ENCODE data around the gene HSPH1.

Gene HSPH1

GRCh38 chr13:31195616-31196015, 33.9 kb upstream of the HSPH1 start:
- DNase-seq (ENCODE audit: low read depth) = no peak
- TF ChIP-seq CTCF (IDR thresholded peaks at IDR 0.05; ENCODE audit: low read depth, low read length, missing control alignments) = no peak
- in situ Hi-C loops (cut with HindIII; ENCODE audit: low sequenced_read_pairs) = no loop called here
- no peak overlapping the region for H3K4me3 ChIP-seq (ENCODE audit: low read depth, low read length)

- in situ Hi-C loops (cut with HindIII; ENCODE audit: low sequenced_read_pairs) = no loop called here
- no peak for DNase-seq (ENCODE audit: low read depth)
- TF ChIP-seq CTCF (IDR thresholded peaks at IDR 0.05; ENCODE audit: low read depth, low read length, missing control alignments) = no peak
These were observed 30.6 kb upstream of the HSPH1 start for GRCh38 chr13:31192306-31192705.

GRCh38 chr13:31191748-31192147, 30.0 kb upstream of the HSPH1 start:
- TF ChIP-seq CTCF (IDR thresholded peaks at IDR 0.05; ENCODE audit: low read depth, low read length, missing control alignments) = no peak
- DNase-seq (ENCODE audit: low read depth) = no peak
- in situ Hi-C loops (cut with HindIII; ENCODE audit: low sequenced_read_pairs) = no loop called here

More at GRCh38 chr13:31192306-31192705, 30.6 kb upstream of the HSPH1 start:
- H3K4me3 ChIP-seq (ENCODE audit: low read depth, low read length) = no peak overlapping the region

GRCh38 chr13:31184981-31185645, 23.4 kb upstream of the HSPH1 start:
- no peak for TF ChIP-seq CTCF (IDR thresholded peaks at IDR 0.05; ENCODE audit: low read depth, low read length, missing control alignments)
- DNase-seq (ENCODE audit: low read depth) = no peak
- in situ Hi-C loops (cut with HindIII; ENCODE audit: low sequenced_read_pairs) = no loop called here
- no peak overlapping the region for H3K4me3 ChIP-seq (ENCODE audit: low read depth, low read length)

More at GRCh38 chr13:31191748-31192147, 30.0 kb upstream of the HSPH1 start:
- no peak overlapping the region for H3K4me3 ChIP-seq (ENCODE audit: low read depth, low read length)

- in situ Hi-C loops (cut with HindIII; ENCODE audit: low sequenced_read_pairs) = no loop called here
- TF ChIP-seq CTCF (IDR thresholded peaks at IDR 0.05; ENCODE audit: low read depth, low read length, missing control alignments) = no peak
- no peak overlapping the region for H3K4me3 ChIP-seq (ENCODE audit: low read depth, low read length)
- DNase-seq (ENCODE audit: low read depth) = no peak
These were observed 22.7 kb upstream of the HSPH1 start for GRCh38 chr13:31184451-31184850.

GRCh38 chr13:31182987-31183386, 21.3 kb upstream of the HSPH1 start:
- no peak for DNase-seq (ENCODE audit: low read depth)
- TF ChIP-seq CTCF (IDR thresholded peaks at IDR 0.05; ENCODE audit: low read depth, low read length, missing control alignments) = no peak
- in situ Hi-C loops (cut with HindIII; ENCODE audit: low sequenced_read_pairs) = no loop called here

More at GRCh38 chr13:31182987-31183386, 21.3 kb upstream of the HSPH1 start:
- no peak overlapping the region for H3K4me3 ChIP-seq (ENCODE audit: low read depth, low read length)

Data from astrocyte of the cerebellum (primary cell).